Bone marrow (tissue), 2 donors: Measurements from ENCODE around the gene G0S2.
A peak's percentile ranks its signal among the peaks of the same experiment; 100 is the strongest.

ENCODE experiments used
- DNase-seq, 2 donors: peaks; one replicate each; lab custom pipeline; 2025; lab: John Stamatoyannopoulos, UW

The G0S2 gene

DNA sequence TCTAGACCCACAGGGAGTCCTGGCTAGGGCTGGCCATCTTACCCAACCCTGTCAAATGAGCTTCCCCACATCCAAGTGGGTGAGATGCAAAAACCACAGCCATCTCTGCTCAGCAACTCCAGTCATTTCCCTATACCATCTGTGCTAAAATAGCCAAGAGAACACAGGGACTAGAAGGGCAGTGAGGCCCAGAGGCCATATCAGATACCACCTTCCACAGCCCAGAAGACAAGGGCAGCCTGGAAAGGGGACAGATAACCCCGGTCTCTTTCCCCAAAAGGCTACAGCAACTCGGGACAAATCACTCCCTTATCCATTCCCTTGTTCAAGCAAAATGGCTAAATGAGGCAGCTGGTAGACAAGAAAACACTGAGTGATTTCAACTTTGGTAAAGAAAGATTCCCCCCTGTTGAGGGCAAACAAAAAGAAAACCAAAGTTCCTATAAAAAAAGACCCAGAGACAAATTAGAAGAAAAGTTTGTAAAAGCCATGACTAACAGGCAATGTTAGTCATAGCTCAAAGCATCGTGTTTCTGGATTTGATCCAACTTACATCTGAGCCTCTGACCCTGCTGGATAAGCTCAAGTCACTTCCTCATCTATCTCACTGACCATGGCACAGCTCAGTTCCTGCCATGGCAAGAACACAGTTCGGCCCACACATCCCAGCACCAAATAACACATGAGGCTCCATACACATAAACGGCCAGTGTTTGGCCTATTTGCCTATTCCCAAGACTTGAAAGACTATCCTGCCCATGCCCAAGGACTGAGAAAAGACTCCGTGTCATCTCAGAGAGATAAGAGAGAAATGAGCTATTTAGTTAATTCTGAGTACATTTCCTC, 26.1 kb upstream of the G0S2 start:
- peak; percentile 29 to 39 for DNase-seq

DNA sequence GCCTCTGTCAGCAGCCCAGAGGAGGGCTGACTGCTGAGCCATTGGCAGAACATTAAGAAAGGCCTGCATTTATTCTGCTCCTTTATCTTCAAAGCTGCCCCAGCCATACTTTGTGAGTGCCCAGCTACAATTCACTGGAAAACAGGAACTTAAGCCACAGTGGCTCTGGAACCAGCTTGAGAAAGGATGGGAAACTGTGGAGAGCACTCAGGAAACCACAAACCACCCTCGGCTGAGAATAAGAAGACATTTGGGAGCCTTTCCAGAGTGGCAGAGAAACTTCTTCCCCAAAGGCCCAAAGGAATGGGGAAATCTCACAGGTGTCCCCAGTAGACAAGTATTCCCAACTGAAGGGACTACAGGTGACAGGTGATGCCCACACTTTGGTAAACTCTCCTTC, 24.8 kb upstream of the G0S2 start:
- no peak for DNase-seq

DNA sequence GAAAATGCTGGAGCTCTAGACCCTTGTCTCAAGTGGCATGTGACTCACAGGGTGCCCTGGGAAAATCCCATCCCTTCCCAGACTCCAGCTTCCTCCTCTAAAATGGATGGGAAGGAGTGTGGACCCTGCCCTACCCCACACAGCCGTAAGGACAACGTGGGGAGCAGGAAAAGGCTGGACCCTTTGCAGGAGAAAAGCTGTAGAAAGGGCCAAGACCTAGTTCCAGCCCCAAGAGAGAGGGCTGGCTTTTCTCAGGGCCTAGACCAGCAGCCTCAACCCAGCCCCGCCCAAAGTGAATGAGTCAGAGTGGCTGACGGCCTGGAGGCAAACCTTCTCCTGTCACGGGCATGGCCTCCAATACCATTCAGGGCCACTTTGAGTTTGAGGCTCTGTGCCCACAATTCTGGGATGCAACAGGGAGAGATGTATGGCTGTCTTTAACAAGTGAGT, 24.0 kb upstream of the G0S2 start:
- peak in 1 of 2 donors; percentile 51 for DNase-seq

DNA sequence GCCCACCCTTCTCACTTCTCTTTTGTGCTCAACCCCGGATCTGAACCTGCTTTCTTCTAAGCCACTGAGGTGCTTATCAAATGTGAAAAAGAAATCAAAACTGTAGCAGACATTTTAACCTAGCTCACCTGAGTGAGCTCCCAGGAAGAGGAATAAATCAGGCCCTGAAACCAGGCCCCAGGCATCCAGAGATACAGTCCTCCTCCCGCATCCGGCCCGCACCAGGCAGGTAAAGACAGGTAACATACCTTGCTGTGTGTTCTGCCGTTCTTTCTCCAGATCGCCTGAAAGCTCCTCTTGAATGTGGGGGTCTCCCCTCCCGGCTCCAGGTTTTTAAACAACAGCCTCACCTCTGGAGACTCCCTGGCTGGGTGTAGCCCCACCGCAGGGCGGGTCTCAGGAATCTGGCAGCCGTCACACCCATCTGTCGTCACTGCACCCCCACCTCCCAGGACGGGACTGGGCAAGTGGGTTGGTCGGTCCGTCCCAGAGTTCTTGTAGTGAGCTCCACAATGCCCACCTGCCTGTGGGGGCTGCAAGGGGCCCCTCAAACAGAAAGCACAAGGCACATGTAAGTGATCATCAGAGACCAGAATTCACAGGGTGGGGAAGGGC, 23.0 kb upstream of the G0S2 start, which contains the start of gene LAMB3:
Gene LAMB3, minus strand, starts transcription at position 305 of the 615 bp plus-strand sequence. CDS start 1,481 bp downstream, outside the sequence.
- no peak for DNase-seq

DNA sequence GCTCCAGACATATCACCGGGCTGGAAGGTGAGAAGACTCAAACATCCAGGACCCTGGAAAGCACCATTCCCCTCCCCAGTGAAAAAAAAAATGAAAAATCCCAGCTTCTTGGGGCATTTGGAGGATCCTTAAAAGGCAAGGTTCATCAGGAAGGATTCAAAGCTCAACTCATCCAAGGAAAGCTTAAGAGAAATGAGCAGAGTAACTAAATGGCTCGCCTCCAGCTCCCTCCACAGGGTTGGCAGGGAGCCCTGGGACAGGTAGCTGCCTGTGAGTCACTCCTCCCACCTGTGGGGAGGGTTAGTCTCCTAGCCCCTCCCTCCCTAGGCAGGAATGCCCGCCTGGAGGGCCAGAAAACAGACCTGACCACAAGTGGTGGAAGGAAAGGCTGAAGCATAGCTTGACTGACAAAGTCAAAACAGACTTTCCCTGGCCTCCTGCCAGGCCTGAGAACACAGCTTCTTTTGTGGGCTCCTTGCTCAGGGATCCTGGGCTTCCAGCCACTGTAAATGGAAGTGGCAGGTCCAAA, 22.3 kb upstream of the G0S2 start:
- DNase-seq, result peak in 1 of 2 donors; percentile 13

DNA sequence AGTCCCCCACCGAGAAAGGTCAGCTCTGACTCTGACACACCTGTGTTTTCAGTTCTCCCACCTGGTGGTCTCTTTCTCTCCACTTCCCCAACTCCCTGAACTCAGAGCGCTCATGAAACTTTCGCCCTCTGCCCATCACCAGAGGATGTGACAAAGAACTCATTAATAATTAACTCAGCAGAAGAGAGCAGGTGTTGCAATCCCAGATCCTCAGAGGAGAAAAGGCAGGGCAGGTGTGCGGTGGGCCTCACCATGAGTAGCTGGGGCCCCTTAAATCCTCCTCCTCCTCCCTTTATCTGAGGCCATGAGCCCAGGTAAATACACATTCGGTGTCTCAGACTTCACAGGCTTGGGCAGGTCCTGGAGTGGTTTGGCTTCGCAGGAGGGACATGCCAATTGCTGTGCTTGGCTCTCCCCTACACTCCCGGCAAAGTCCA, 21.3 kb upstream of the G0S2 start:
- DNase-seq, result no peak

DNA sequence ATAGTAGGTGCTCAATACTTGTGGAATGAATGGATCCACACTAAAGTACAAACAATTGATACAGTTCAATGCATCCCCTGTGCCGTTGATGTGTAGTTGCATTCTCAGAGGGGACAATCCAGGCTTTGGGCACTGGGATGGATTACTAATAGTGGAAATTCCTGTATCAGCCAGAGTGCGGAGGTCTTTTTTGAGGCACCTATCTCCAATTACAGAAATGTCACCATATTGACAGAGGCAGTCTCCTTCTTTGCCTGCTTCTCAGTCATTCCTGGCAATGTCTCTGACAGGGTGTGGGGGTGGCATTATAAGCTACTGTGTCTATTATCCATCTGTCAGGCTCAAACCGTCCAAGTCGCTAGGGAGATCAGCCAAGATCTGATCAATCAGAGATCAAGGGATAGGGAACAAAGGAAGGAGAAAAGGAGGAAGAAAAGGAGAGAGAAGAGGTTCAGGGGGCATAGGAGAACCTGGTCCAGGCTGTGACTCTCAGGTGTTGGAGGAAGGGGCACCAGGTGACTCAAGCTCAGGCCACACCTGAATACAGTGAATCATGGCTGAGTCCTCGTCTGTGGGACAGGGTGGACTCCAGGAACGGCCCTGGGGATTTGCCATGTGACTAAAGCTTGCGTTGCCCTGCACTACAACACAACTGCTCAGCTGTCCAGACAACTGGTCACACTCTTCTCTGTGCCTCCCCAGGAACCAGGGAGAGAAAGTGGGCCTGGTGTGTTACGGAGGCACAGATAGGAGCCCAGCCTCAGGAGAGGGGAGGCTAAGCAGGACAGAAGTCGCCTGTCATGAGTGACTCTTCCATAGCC, 19.6 kb upstream of the G0S2 start:
- DNase-seq, result no peak

DNA sequence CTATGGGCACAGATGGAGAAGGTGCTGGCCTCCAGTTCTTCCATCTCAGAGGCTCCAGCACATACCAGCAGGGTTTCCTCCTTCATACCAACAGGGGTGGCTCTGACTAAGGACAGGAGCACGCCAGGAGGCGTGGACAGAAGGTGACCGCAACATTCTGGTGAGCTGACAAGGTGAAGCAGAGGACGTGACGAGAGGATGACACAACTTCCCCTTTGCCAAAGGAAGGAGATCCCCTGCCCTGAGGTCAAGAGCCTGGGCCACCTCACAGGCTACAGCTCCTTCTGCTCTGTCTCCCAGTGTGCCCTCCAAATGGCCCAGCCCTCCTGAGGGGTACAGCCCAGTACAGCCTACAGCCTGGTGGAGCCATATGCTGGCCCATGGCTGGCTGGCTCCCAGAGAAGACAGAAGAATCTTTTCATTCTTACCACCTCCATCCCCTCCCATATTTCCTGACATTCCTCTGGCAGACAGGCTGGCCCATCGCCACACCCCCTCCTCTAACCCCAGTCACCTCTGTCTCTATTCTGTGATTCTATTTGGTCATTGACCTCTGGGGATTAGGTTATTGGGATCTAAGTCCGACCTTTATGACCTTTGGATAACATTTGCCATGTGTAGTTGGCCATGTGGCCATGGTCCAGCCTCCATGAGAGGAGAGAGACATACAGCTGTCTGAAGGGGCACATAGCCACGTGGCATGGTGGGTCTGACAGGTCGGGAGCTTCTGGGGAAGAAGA, 17.9 kb upstream of the G0S2 start:
- peak in 1 of 2 donors; percentile 31 for DNase-seq

DNA sequence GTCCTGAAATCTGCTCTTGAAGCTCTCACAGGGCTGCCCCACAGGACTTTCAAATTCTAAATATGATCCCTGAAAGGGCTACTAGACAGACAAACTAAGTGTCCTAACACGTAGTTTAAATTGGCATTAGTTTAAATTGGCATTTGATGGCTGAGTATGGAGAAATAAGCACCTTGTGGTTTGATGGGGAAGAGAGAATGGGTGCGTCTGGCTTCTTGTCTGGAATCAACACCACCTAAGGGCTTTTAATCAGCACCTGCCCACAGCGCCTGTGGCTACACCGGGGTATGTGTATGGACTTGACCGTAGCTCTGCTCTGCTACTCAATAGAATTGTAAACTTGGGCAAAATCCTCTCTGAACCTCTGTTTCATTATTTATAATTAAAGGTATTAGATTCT, 17.3 kb upstream of the G0S2 start:
- no peak for DNase-seq

DNA sequence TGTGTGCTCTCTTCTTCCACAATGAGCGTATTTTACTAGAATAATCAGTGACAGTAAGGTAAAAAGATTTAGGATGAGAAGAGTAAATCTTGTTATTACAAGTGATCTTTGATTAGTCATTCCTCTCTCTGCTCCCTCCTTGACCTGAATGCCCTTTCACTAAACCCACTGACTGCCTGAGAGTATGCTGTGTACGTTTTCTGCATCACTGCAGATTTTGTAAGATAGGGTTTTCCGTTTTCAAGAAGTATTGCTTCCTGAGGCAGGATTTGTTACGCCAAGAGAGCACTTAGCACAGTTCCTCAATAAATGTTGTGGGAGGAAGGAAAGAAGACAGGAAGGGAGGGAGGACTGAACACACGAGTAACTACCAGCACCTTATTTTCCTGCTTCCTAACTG, 15.3 kb upstream of the G0S2 start:
- no peak for DNase-seq

DNA sequence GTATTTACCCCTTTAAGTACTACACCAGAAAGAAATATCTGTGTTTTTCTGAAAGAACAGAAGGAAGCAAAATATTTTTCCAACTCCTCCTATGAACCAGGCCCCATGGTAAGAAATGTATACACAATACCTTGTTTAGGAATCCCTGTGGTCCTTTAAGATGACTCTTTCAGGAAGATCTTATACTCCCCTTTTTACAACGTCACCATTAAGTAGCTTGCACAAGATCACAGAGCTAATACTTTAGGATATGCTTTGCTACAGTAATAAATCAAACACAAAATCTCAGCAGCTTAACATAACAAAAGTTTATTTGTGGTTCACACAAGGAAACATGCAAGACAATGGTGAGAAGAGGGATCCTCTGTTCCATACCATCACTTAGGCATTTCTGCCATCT, 14.1 kb upstream of the G0S2 start:
- no peak for DNase-seq

DNA sequence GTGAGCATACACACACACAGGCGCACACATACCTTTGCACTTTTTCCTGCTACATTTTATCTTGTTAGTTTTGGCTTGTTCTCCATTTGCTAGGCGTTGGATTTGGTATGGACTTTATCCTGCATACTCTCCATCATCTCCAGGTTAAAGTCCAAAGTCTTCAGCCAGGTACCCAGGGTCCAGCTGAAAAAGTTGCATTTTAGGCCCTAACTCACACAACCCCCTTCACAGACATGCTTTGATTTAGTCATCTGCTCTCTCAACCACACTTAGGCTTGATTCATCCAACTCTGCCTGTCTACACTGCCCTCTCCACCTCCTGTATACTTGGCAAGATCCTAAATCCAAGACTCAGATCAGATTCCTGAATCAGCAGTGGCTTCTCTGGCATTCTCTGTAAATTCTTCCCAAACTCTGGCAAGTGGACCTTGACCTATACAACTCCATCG, 12.3 kb upstream of the G0S2 start:
- DNase-seq, result no peak

DNA sequence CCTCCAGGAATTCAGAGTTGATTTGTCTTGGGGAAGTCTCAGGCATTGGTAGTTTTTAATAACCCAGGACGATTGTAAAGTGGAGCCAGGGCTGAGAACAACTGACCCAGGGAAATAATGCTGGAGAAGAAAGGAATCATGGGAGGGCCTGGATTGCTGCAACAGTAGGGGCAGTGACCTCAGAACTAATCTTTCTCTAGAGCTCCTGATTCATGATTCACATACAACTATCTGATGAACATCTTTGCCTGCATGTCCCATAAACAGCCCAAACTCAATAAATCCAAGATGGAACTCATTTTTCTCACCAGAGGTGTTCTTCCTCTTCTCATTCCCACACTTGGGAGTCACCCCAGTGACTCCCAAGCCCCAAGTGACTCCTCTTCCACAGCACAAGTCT, 8.1 kb upstream of the G0S2 start:
- DNase-seq, result no peak

DNA sequence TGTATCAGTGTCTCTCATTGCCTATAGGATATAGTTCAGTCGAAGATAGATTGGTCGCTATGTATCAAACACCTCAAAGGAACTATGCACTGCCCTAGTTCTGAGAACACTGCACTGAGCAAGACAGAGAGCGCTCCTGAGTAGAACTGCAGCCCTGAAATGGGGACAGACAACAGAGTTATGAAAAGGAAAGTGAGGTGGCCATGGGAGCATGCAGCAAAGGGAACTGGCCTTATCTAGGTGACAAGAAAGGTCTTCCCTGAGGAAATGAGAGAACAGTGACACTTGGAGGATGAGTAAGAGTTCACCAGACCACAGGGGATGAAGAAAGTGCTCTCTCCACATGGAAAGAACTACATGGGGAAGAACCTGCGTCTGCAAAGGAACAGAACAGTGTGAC, 7.5 kb upstream of the G0S2 start:
- DNase-seq, result no peak

DNA sequence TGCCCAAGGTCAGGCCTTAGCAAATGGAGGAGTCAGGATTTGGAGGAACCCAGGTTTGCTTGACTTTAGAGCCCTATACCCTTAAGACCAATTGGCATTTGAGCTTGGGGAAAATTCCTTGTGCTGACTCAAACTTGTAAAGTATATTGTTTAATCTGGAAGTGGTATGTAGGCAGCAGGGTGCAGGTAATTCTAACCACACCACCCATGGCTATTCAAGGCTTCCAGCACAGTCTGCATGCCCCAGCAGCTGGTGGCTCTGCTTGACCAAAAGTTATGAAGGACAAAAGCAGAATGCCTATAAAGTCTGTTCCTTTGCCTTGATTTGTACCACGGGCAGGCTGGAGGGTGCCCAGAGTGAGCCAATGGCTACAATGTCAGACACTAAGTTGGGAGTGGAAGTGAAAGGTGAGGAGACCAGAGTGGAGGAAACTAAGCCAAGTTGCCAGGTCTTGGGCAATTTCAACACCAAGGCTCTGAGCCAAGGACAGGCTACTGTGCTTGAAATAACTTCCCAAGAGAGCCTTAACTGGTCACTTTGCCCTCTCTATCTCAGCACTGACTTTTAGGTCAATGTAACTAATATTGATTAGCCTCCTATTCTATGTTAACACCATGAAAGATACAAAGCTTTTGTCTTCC, 4.7 kb upstream of the G0S2 start:
- DNase-seq, result no peak

DNA sequence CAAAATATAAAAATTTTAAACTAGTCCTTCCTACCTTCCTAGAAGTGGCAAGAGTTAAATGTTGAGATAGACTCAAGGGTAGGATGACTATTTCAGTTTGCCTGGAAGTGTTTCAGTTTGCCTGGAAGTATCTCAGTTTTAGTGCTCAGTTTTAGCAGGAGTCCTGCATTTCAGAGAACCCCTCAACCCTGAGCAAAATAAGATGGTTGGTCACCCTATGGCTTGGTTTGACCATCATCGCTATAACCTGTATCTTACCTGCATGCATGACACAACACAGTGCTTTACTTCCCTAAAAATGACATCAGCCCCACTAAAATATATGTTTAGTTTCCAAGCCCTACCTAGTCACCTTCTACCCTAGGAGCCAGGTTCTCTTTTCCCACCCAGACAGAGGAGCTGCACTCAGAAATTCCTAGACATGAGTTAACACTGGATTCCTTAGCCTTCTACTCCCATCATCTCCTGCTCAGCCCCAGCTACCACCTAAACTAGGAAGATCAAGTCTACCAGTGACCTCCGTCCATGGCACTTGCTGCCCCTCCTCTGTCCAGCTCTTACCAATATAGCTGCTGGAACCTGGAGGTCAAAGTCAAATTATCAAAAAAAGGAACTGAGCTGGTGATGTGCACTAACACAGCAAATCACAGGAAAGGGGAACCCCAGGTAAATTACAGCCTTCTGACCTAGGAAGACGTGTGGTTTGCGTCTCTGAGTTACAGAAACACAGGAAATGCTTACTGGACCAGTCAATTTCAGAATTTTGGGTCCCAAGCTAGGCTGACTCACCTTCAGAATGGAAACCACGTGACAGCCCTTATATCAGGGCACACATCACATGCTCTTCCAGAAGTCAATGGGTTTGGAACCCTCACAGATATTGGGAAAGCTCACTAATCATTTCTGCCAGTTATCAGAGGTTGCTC, 2.2 kb upstream of the G0S2 start:
- DNase-seq, result no peak

DNA sequence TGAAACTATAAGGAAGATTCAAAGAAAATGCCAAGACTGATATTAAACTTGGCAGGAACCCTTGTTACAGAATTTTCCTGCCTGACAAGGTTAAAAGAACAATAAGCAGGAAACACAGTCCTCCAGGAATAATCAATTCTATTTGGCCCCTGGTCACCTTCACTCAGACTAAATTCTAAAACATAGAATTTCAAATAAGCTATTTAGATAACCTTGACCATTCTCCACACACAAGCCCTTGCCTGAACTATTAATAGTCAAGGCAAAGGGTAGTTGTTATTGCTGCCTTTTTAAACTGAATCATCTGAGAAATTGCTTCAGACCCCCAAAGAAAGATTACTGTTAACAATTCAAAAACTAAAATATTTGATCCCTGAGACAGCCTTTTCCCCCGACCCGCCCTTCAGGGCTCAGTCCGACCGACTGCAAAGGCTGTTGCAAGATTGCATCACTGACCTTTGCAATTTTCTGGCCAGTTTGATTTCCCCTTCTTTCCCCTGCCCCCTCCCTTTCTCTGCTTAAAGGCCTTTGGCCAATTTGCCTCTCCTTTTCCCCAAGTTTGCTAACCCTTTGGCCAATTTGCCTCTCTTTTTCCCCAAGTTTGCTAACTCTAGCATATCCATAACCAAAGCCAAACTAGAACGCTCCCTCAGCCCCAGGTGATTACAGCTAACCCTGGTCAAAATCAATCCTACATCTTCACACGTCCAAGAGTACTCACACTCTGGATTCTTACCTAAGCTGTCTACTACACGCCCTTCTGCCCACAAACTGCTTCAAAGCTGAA, 1.4 kb upstream of the G0S2 start:
- no peak for DNase-seq

DNA sequence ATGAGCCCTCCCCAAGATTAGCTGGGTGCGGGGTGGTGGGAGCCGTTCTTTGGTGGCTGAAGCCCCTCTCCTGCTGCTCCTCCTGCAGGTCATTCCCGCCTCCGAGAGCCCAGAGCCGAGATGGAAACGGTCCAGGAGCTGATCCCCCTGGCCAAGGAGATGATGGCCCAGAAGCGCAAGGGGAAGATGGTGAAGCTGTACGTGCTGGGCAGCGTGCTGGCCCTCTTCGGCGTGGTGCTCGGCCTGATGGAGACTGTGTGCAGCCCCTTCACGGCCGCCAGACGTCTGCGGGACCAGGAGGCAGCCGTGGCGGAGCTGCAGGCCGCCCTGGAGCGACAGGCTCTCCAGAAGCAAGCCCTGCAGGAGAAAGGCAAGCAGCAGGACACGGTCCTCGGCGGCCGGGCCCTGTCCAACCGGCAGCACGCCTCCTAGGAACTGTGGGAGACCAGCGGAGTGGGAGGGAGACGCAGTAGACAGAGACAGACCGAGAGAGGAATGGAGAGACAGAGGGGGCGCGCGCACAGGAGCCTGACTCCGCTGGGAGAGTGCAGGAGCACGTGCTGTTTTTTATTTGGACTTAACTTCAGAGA, 448 bp downstream of the G0S2 start:
- peak in 1 of 2 donors; percentile 76 for DNase-seq
